ENCODE measurements around the gene LIMA1.
"Not testable (repeated sequence)": the region's sequence is repeated elsewhere in the genome, so short reads cannot be mapped to it uniquely, and the experiment has no call there.

Gene LIMA1

DNA sequence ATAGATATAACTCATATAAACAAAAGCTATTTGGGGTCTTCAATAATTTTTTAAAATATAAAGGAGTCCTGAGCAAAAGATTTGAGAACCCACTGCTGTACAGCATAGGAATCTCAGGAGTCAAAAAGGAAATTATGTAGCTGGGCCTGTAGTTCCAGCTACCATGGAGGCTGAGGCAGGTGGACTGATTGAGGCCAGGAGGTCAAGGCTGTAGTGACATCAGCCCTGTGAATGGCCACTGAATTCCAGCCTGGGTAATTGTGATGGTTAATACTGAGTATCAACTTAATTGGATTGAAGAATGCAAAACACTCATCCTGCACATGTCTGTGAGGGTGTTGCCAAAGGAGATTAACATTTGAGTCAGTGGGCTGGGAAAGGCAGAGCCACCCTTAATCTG lies 126.7 kb downstream of the LIMA1 start:
- DNase-seq: no peak
- intact Hi-C loops (cut with DNase I): no loop called here

DNA sequence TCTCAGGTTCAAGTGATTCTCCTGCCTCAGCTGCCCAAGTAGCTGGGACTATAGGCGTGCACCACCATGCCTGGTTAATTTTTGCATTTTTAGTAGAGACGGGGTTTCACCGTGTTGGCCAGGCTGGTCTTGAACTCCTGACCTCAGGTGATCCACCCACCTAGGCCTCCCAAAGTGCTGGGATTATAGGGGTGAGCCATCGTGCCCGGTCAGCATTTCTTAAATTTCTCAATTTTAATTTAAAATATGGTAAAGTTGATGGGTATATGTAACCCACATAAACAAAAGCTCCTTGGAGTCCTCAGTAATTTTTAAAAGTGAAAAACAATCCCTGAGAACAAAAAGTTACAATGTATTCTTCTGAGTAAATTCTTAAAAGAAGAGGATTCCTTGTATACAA lies 128.4 kb downstream of the LIMA1 start:
- DNase-seq; intact Hi-C loops (cut with DNase I): not testable (repeated sequence)

DNA sequence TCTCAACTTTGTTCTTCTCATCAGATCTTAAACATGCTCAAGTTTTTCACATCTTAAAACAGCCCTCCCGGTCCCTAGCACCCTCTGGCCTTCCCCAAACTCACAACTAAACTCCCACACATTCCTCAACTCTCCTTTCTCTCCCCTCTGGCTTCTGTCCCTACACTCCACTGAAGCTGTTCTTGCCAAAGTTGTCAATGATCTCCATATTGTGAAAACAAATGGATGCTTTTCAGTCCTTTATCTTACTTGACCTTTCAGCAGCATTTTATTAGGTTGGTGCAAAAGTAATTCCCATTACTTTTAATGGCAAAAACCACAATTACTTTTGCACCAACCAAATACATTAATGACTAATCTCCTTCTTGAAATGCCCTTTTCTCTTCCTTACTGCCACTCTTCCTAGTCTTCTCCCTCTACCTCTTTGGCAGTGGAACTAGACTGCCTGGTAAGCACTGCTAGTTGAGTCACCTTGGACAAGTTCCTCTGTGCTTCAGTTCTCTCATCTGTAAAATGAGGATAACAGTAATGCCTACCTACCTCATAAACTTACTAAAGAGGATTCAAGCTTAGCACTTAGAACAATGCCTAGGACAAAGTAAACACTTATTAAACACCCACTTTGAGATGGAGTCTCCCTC lies 132.2 kb downstream of the LIMA1 start:
- intact Hi-C loops (cut with DNase I): no loop called here
- no peak for DNase-seq

DNA sequence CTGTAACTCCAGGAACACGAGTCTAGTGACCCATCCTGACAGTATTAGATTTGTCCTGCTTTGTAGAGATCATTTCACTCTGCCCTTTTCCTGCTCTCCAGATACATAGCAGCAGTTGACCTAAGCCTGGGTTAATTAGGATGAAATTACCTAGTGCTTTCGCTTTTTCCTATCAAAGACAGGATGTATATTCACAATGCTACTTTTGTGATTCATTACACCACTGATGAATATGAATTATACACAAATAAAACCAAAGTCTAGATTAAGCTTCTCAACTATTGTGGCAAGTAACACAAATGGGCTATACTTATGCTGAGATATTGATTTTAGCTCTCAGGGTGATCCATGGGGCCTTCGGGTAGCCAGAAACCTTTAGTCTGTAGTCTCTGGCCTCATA lies 134.0 kb downstream of the LIMA1 start:
- no peak for DNase-seq
- intact Hi-C loops (cut with DNase I): no loop called here

DNA sequence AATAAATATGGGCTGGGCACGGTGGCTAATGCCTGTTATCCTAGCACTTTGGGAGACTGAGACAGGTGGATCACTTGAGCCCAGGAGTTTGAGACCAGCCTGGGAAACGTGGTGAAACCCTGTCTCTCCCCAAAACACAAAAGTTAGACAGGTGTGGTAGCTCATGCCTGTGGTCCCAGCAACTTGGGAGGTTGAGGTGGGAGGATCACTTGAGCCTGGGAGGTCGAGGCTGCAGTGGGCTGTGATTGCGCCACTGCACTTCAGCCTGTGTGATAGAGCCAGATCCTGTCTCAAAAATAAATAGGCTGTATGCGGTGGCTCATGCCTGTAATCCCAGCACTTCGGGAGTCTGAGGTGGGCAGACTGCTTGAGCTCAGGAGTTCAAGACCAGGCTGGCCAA lies 135.3 kb downstream of the LIMA1 start:
- intact Hi-C loops (cut with DNase I): not testable (repeated sequence)

DNA sequence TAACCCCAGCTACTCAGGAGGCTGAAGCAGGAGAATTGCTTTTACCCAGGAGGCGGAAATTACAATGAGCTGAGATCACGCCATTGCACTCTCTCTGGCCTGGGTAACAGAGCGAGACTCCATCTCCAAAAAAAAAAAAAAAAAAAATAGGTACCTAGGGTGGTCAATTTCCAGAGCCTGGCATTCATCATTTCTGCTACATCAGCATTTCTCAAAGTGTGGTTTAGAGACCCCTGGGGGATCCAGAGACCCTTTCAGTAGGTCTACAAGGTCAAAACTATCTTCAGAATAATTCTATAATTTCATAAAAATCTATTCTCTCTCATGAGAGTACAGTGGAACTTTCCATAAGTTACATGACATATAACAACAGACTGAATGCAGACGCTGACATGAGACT lies 136.0 kb downstream of the LIMA1 start:
- DNase-seq: no peak

More for the DNA sequence above, 135.3 kb downstream of the LIMA1 start:
- DNase-seq: not testable (repeated sequence)

DNA sequence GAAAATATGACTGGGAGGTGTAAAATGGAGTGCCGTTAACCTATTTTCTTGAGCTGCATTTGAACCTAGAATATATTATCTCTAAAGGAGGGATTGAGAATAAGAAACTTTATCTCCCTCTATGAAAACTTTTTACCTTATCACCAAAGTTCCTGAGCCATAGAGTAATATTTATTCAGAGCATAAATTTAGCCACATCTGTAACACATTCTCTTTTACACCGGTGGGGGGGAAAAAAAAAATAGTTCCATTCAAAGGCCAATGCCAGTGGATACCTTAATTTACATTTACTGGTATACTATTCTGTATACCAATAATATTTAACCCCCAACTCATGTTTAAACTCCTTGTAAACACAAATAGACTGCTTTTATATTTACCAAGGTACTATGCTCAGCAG lies 137.9 kb downstream of the LIMA1 start:
- intact Hi-C loops (cut with DNase I): no loop called here
- no peak for DNase-seq

More for the DNA sequence above, 136.0 kb downstream of the LIMA1 start:
- intact Hi-C loops (cut with DNase I): no loop called here

DNA sequence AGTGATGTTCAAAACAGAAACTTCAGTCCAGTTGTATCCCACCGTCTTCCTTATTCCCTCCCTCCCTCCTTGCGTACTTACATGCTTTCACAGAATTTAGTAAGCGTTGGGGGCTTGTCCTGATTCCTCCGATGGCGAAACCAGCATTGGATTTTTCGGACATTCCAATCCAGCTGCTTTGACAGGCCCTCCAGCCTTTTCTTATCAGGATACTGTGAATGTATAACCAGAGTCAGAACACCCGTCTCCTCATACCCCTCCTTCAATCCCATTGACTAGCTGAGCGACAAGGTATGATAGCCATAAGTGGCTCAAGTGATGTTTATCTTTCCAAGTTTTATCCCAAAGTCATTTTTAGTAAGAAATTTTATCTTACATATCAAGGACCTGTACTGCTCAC lies 140.3 kb downstream of the LIMA1 start:
- intact Hi-C loops (cut with DNase I): no loop called here
- no peak for DNase-seq

DNA sequence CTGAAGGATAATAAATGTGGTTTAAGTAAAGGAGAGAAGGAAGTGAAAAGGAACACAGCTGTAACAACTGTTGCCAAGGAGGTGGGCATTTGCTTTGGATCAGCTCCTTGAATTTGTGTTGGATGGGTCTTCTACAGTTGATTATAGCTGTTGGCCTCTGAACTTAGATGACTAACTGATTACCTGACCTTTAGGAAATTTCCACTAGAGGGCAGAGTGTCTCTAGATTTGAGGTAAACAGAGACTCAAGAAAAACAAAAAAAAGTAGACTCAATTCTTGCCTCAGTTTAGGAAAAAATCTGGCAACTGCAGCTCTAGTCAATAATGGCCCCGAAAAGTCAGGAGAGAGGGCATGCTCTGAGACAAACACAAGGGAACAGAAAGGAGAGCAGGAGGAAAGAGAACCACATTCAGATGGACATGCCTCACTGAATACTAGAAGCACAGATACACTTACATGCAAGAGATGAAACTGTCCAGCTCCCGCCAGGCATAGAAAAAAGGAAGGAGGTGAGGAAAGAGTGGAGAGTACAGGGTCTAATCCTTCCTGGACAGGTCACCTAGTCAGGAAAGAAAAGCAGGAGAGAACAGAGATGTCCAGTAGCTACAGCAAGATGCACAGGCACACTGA lies 150.7 kb downstream of the LIMA1 start:
- intact Hi-C loops (cut with DNase I): loop anchor here (1.0 kb wide), 1 partner anchor 43 kb away; no protein-coding TSS in a partner anchor
- no peak for DNase-seq

DNA sequence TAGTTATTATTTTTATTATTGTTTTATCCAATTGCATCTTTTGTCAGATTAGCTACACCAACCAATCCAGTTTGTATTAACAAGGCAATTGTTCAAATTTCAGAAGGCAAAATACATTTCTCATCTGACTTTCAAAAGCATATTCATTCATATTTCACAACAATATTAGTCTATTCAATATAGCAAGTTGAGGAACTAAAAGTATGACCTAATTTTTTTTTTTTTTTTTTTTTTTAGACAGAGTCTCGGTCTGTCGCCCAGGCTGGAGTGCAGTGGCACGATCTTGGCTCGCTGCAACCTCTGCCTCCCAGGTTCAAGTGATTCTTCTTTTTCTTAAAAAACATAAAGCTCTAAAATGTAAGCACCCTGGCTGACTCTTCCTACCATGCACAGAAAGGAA lies 154.0 kb downstream of the LIMA1 start:
- no peak for DNase-seq
- intact Hi-C loops (cut with DNase I): no loop called here

DNA sequence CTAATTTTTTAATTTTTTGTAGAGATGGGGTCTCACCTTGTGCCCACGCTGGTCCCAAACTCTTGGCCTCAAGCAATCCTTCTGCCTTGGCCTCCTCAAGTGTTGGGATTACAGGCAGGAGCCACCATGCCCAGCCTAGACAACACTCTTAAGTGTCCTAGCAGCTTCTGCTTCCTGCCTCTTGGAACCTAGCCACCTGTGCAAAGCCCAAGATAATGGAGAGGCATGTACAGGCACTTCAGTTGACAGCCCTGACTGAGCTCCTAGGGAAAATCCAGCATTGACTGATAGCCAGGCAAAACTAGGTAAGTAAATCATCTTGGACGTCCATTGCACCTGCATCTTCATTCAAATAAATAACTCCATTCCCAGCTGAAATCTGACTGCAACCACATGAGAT lies 155.8 kb downstream of the LIMA1 start:
- DNase-seq: no peak

More for the DNA sequence above, 155.8 kb downstream of the LIMA1 start:
- intact Hi-C loops (cut with DNase I): no loop called here

Data from posterior cingulate gyrus (tissue), 11 donors.